MM.1S (cell line): ENCODE results near the gene JAG1.

Source experiments
- DNase-seq: peaks from one replicate; pipeline ENCODE4 v3.0.0-alpha.2; 2015
- H2AFZ ChIP-seq: fragments of 300-600 bp; sonication (generic); 2 replicates; pipeline ENCODE4 v1.6.0; 2016; ENCODE audit warnings: antibody characterized with exemption, low read length
- H3F3A ChIP-seq: fragments of 300-600 bp; sonication (generic); 2 replicates; pipeline ENCODE4 v1.6.1; 2016; ENCODE audit warnings: mild to moderate bottlenecking, antibody characterized with exemption, low read length, moderate library complexity, mixed read lengths; ENCODE audit not compliant: insufficient read depth
- H3K27ac ChIP-seq: fragments of 300-600 bp; sonication (generic); 2 replicates; pipeline ENCODE4 v1.5.1; 2016; ENCODE audit warnings: mild to moderate bottlenecking, low read length
- H3K27me3 ChIP-seq: fragments of 300-600 bp; sonication (generic); replicated peaks from 2 replicates; pipeline ENCODE4 v1.6.0; 2016; ENCODE audit warnings: low read length; ENCODE audit not compliant: insufficient read depth
- H3K36me3 ChIP-seq: fragments of 300-600 bp; sonication (generic); replicated peaks from 2 replicates; pipeline ENCODE4 v1.6.1; 2016; ENCODE audit warnings: mild to moderate bottlenecking, low read length, mixed read lengths; ENCODE audit not compliant: insufficient read depth
- H3K4me1 ChIP-seq: fragments of 300-600 bp; sonication (generic); 2 replicates; pipeline ENCODE4 v1.6.1; 2016; ENCODE audit warnings: low read length, mixed read lengths
- H3K4me2 ChIP-seq: fragments of 300-600 bp; sonication (generic); 2 replicates; pipeline ENCODE4 v1.6.0; 2016; ENCODE audit warnings: low read depth, low read length
- H3K4me3 ChIP-seq: fragments of 300-600 bp; sonication (generic); 2 replicates; pipeline ENCODE4 v1.5.1; 2016; ENCODE audit warnings: low read length, mixed read lengths
- H3K79me2 ChIP-seq: fragments of 300-600 bp; sonication (generic); 2 replicates; pipeline ENCODE4 v1.6.1; 2016; ENCODE audit warnings: mixed run types, low read length, mixed read lengths
- H3K9ac ChIP-seq: fragments of 300-600 bp; sonication (generic); 2 replicates; pipeline ENCODE4 v1.6.1; 2016; ENCODE audit warnings: low read length, mixed read lengths
- H3K9me2 ChIP-seq: fragments of 300-600 bp; sonication (generic); replicated peaks from 2 replicates; pipeline ENCODE4 v1.6.1; 2016; ENCODE audit warnings: mild to moderate bottlenecking, low read length, mixed read lengths; ENCODE audit not compliant: insufficient read depth
- H3K9me3 ChIP-seq: fragments of 300-600 bp; sonication (generic); replicated peaks from 2 replicates; pipeline ENCODE4 v1.6.1; 2016; ENCODE audit warnings: mild to moderate bottlenecking, low read length, mixed read lengths; ENCODE audit not compliant: insufficient read depth
- H4K20me1 ChIP-seq: fragments of 300-600 bp; sonication (generic); 2 replicates; pipeline ENCODE4 v1.6.1; 2016; ENCODE audit warnings: mild to moderate bottlenecking, low read length, moderate library complexity, mixed read lengths; ENCODE audit not compliant: insufficient read depth
- EZH2 ChIP-seq: fragments of 300-600 bp; sonication (generic); optimal IDR thresholded peaks from 2 replicates; pipeline ENCODE3; 2017; ENCODE audit warnings: low read depth, mild to moderate bottlenecking, antibody characterized with exemption, low read length, mixed read lengths
- EZH2phosphoT487 ChIP-seq: fragments of 300-600 bp; sonication (generic); IDR thresholded peaks from 2 replicates; pipeline ENCODE4 v1.6.1; 2018; ENCODE audit warnings: antibody characterized with exemption, low read length
- TF ChIP-seq, protein P1 (sequence below): fragments of 300-600 bp; sonication (generic); IDR thresholded peaks from 2 replicates; pipeline ENCODE4 v1.5.1; 2016; ENCODE audit warnings: antibody characterized with exemption, low read length, mixed read lengths

The JAG1 gene

DNA sequence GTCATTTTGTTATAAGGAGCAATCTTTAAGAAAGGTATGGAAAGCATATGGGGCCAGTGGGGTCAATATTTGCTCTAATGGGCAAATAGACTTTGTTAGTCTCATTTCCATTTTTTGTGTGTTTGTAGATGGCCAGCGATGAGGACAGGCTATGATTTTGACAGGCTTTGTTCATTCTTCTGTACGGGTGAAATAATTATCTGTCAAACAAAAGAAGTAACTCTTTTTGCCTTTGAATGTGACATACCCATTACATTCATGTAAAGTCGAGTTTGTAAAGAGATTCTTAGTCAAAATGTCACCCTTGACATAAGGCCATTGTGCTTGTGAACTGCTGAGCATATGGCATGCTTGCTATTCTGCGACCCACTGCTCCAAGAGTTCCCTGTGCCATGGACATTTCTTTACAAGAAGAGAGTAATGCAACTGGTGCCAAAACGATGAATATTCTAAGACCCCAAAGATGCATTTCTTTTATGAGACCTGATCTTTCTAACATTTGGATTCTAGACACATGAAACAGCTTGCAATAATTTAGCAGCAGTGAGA is 38.2 kb upstream of the JAG1 start:
- H2AFZ ChIP-seq: no peak overlapping the region
- H3F3A ChIP-seq: no peaks in the 10 kb centered on the region
- TF ChIP-seq EZH2phosphoT487 (no peak), EZH2 (no peak)
- TF ChIP-seq, protein P1, sequence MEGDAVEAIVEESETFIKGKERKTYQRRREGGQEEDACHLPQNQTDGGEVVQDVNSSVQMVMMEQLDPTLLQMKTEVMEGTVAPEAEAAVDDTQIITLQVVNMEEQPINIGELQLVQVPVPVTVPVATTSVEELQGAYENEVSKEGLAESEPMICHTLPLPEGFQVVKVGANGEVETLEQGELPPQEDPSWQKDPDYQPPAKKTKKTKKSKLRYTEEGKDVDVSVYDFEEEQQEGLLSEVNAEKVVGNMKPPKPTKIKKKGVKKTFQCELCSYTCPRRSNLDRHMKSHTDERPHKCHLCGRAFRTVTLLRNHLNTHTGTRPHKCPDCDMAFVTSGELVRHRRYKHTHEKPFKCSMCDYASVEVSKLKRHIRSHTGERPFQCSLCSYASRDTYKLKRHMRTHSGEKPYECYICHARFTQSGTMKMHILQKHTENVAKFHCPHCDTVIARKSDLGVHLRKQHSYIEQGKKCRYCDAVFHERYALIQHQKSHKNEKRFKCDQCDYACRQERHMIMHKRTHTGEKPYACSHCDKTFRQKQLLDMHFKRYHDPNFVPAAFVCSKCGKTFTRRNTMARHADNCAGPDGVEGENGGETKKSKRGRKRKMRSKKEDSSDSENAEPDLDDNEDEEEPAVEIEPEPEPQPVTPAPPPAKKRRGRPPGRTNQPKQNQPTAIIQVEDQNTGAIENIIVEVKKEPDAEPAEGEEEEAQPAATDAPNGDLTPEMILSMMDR: no peak
- DNase-seq: no peak
- H3K36me3 ChIP-seq: no peaks in the 10 kb centered on the region
- no peaks in the 10 kb centered on the region for H3K4me1 ChIP-seq
- no peak overlapping the region for H3K4me2 ChIP-seq
- H3K27ac ChIP-seq: no peak overlapping the region
- H3K9me2 ChIP-seq: no peaks in the 10 kb centered on the region
- H3K79me2 ChIP-seq: no peaks in the 10 kb centered on the region
- no peaks in the 10 kb centered on the region for H3K27me3 ChIP-seq
- H4K20me1 ChIP-seq: no peaks in the 10 kb centered on the region
- no peak overlapping the region for H3K4me3 ChIP-seq
- H3K9me3 ChIP-seq: no peaks in the 10 kb centered on the region
- H3K9ac ChIP-seq: no peak overlapping the region

DNA sequence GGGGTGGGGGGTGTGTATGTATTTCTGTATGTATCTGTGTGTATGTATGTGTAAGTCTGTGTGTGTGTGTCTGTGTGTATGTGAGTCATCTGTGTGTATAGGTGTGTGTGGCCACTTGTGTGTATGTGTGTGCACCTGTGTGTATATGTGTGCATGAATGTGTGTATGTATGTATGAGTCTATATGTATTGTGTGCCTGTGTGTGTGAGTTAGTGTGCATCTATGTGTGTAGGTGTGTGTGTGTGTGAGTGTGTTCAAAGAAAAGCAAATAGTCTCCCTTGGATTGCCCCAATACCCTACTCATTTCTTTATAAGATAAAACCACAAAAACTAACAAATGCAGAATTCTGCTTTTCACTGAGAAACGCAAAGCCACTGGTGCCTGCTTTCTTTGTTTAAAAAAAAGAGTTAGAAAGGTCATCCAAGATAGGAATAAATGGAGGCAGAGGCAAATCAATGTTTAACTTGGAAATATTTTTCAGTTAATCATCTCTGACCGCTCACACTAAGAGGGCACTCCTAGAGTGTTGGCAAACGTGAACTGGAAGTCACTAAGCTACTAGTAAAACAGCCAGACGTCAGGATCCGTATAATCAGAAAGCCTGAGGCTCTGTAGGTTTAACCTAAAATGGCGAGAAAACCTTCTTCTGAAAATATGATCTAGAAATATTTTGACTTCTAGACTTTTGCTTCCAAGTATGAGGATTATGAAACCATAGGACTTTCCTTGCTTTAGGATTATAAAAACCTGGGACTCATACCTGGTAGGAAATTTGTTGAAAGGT is 37.4 kb upstream of the JAG1 start:
- no peaks in the 10 kb centered on the region for H3F3A ChIP-seq
- H3K4me1 ChIP-seq: no peaks in the 10 kb centered on the region
- H3K9me2 ChIP-seq: no peaks in the 10 kb centered on the region
- H3K79me2 ChIP-seq: no peaks in the 10 kb centered on the region
- TF ChIP-seq EZH2phosphoT487: no peak
- no peak for TF ChIP-seq EZH2
- TF ChIP-seq, protein P1: no peak
- H3K27me3 ChIP-seq: no peaks in the 10 kb centered on the region
- H3K9ac ChIP-seq: no peak overlapping the region
- no peak for DNase-seq
- no peak overlapping the region for H3K27ac ChIP-seq
- no peaks in the 10 kb centered on the region for H4K20me1 ChIP-seq
- H2AFZ ChIP-seq: no peak overlapping the region
- no peaks in the 10 kb centered on the region for H3K36me3 ChIP-seq
- no peak overlapping the region for H3K4me2 ChIP-seq
- H3K4me3 ChIP-seq: no peak overlapping the region
- no peaks in the 10 kb centered on the region for H3K9me3 ChIP-seq

GRCh38 chr20:10709916-10710315 is 36.1 kb upstream of the JAG1 start:
- no peak for TF ChIP-seq EZH2
- no peak for TF ChIP-seq EZH2phosphoT487
- TF ChIP-seq, protein P1: no peak
- H3K9me3 ChIP-seq: no peaks in the 10 kb centered on the region
- H3F3A ChIP-seq: no peaks in the 10 kb centered on the region
- H3K36me3 ChIP-seq: no peaks in the 10 kb centered on the region
- no peaks in the 10 kb centered on the region for H3K9me2 ChIP-seq
- no peaks in the 10 kb centered on the region for H3K4me1 ChIP-seq
- H3K4me3 ChIP-seq: no peak overlapping the region
- no peak for DNase-seq
- no peaks in the 10 kb centered on the region for H3K27me3 ChIP-seq
- no peak overlapping the region for H2AFZ ChIP-seq
- H3K4me2 ChIP-seq: no peak overlapping the region
- no peak overlapping the region for H3K27ac ChIP-seq
- H3K9ac ChIP-seq: no peak overlapping the region
- no peaks in the 10 kb centered on the region for H3K79me2 ChIP-seq
- H4K20me1 ChIP-seq: no peaks in the 10 kb centered on the region
